ENCODE measurements around the gene SLF2. TPM values are rescaled to one million over a fixed set of nuclear protein-coding genes. Genes with fewer than 3 reads are reported as not detected.

Gene SLF2
- total RNA-seq, 2 experiments from 2014 or later = 30.2 to 30.5 TPM

DNA sequence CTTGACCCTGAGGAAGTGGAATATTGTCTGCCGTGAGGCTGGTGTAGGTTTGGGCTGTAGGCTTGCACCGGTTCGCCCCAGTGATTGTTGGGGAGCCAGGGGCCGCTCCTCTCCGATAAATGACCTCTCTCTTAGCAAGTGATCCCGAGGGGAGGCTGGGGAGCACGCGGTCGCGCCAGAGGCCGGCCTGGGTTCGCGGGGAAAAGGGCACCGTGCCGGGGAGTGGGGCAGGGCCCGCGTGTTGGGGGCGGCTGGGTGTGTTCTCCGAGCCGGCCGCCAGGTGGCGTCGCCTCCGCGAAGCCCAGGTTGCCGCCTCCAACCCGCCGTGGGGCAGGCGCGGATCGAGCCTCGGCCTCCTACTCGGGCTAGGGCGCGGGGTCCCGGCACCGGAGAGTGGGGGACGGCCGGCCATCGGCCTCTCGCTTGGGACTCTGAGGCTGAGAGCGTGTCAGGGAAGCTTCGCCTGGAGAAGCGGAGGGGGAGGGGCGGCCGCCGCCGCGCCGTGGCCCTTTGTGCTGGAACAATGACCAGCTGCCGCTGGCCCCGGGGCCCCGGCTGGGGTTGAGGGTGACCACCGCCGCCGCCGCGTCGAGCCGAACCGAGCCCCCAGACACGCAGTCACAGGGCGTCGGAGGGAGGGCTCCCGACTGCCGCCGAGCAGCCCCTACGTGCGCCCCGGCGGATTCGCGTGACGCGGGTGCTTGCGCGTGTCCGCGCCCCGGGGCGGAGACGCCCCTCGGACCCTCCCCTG lies 86.4 kb downstream of the SLF2 start:
- peak; percentile 86 for DNase-seq
- H3K27me3 Mint-ChIP-seq = no peaks in the 10 kb centered on the region
- peaks cover 18% of the 10 kb centered on the region for H3K4me1 Mint-ChIP-seq
- H3K9me3 Mint-ChIP-seq = no peaks in the 10 kb centered on the region
- H3K27ac Mint-ChIP-seq = peak overlapping the region; percentile 87
- peaks cover 8% of the 10 kb centered on the region for H3K36me3 Mint-ChIP-seq
- peak overlapping the region; percentile 82 for H3K4me3 Mint-ChIP-seq

DNA sequence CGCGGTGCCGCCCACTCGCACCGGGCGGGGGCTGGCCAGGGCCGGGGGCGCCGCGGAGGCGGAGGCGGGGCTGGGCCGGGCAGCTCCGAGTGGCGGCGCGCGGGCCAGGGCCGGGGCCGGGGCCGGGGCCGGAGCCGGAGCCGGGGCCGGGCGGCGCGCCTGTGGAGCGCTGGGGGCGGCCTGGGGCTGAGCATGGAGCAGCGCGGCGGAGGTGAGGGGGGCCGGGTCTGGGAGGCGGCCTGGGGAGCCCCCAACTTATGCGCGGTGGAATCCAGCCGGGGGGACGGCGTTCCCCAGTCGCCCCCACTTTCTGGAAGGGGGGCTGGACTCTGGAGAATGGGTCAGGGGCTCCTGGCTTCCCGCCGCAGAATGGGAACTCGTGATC lies 87.0 kb downstream of the SLF2 start, which contains the start of gene LZTS2:
LZTS2 (plus strand) TSS at position 67 of the 385 bp plus-strand sequence. CDS start 2,731 bp downstream, outside the sequence.
- Mint-ChIP-seq H3K36me3 (peaks cover 5% of the 10 kb centered on the region), H3K4me3 (peak within 1 kb of the TSS; percentile 82), H3K27me3 (no peaks in the 10 kb centered on the region), H3K9me3 (no peaks in the 10 kb centered on the region), H3K4me1 (peaks cover 18% of the 10 kb centered on the region), H3K27ac (peak within 1 kb of the TSS; percentile 87)
- DNase-seq = no peak

DNA sequence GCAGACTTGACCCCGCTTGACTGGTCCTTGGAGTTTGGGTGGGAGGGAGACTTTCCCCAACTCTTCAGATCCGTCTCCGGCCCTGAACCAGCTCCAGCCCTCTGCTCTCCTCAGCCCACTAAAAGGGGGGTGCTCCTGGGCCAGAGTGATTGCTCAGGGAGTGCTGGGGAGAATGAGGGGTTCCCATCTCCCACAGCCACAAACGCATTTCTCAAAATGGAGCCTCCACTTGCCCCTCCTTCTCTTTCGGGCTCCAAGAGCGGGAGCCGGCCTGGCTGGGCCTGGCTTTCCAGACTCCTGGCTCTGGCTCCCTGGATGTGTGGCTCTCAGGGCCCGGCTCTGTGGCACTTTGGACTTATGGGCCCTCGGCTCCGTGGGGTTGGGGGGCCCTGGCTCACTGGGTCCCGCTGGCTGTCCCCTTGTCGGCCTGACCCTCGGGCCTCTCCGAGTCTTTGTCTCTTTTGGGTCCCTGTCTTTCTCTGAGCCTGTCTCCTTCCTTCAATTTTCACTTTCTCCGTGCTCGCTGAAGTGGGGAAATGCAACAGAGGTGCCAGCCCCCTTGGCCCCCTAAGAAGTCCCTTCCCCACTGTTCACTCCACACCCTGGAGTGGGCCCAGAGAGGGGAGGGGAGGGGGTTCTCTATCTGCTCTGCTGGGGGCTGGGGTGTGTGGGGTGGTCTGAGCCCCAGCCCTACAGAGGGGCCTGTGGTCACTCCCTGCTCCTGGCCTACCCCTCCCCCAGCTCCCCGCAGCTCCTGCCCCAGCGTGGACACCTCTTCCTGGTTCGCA lies 87.6 kb downstream of the SLF2 start:
- peaks cover 2% of the 10 kb centered on the region for H3K36me3 Mint-ChIP-seq

DNA sequence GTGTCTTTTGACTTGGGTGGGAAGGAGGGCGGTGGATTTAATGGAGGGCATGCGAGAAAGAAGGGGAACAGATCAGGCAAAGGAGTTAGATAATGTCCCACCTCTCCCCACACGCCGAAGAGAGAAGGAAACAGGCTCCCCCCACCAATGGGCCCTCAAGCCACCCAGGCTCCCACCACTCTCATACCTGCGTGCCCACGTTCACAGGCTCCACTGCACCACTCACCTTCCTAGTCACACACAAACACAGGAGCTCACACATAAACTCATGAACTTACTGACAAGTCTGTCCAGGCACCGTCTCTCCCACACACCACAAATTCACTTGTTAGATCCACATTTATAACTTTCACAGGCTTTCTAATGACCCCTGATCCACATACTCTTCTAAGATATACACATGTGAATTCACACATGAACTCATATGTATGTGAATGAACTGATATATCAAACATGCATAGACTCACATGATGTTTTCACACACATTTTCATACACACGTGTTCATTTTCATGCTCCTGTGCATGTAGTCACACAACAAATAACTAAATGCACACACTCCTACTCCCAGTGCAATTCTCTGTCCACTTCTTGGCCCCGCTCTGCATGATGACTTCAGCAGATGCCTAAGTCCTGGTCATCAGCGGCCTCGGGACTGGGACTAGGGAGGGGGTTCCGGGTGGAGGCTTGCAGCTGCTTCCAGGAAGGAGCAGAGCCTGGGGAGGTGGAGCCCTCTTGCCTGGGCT lies 88.3 kb downstream of the SLF2 start:
- Mint-ChIP-seq H3K27me3 (no peaks in the 10 kb centered on the region), H3K4me1 (peaks cover 16% of the 10 kb centered on the region), H3K4me3 (peak overlapping the region; percentile 14), H3K9me3 (no peaks in the 10 kb centered on the region), H3K27ac (no peak overlapping the region), H3K36me3 (no peaks in the 10 kb centered on the region)
- no peak for DNase-seq

More for the DNA sequence above, 87.6 kb downstream of the SLF2 start:
- no peaks in the 10 kb centered on the region for H3K27me3 Mint-ChIP-seq
- no peaks in the 10 kb centered on the region for H3K9me3 Mint-ChIP-seq
- peaks cover 18% of the 10 kb centered on the region for H3K4me1 Mint-ChIP-seq
- no peak for DNase-seq
- peak overlapping the region; percentile 72 for H3K4me3 Mint-ChIP-seq
- no peak overlapping the region for H3K27ac Mint-ChIP-seq

DNA sequence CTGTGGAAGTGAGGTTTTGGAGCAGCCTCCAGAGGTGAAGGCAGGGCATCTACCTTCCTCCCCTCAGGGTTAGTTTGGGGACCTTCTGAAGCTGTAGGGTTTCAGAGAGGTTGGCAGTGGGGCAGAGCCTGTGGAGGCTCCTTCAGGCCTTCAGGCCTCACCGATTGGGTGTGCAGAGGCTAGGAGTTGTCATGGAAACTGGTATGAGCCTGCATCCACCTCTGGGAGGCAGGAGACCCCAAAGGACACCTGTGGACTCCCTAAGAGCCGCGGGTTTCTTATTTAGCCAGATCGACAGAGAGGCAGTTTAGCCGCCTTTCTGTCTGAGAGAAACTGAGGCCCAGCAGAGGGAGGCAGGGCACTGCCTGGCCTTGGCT lies 88.9 kb downstream of the SLF2 start:
- peaks cover 10% of the 10 kb centered on the region for H3K4me1 Mint-ChIP-seq
- H3K36me3 Mint-ChIP-seq = no peaks in the 10 kb centered on the region
- DNase-seq = no peak
- no peaks in the 10 kb centered on the region for H3K27me3 Mint-ChIP-seq
- H3K9me3 Mint-ChIP-seq = no peaks in the 10 kb centered on the region
- H3K27ac Mint-ChIP-seq = no peak overlapping the region
- no peak overlapping the region for H3K4me3 Mint-ChIP-seq

DNA sequence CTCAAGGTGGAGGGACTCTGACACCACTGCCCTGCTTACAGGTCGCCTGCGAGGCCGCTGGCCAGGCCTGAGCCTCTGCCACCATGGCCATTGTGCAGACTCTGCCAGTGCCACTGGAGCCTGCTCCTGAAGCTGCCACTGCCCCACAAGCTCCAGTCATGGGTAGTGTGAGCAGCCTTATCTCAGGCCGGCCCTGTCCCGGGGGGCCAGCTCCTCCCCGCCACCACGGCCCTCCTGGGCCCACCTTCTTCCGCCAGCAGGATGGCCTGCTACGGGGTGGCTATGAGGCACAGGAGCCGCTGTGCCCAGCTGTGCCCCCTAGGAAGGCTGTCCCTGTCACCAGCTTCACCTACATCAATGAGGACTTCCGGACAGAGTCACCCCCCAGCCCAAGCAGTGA lies 89.7 kb downstream of the SLF2 start:
- Mint-ChIP-seq H3K36me3 (no peaks in the 10 kb centered on the region), H3K27me3 (no peaks in the 10 kb centered on the region), H3K9me3 (no peaks in the 10 kb centered on the region), H3K4me3 (no peak overlapping the region), H3K4me1 (peaks cover 10% of the 10 kb centered on the region), H3K27ac (no peak overlapping the region)
- DNase-seq = no peak

DNA sequence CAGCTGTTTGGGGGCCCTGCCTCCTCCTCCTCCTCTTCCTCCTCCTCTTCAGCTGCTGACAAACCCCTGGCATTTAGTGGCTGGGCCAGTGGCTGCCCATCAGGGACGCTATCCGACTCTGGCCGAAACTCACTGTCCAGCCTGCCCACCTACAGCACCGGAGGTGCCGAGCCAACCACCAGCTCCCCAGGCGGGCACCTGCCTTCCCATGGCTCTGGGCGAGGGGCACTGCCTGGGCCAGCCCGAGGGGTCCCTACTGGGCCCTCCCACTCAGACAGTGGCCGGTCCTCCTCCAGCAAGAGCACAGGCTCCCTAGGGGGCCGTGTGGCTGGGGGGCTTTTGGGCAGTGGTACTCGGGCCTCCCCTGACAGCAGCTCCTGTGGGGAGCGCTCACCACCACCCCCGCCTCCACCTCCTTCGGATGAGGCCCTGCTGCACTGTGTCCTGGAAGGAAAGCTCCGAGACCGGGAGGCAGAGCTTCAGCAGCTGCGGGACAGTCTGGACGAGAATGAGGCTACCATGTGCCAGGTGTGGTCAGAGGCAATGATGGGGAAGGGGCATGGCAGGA lies 91.0 kb downstream of the SLF2 start:
- H3K4me1 Mint-ChIP-seq = peaks cover 4% of the 10 kb centered on the region
- DNase-seq = no peak
- H3K36me3 Mint-ChIP-seq = no peaks in the 10 kb centered on the region
- no peak overlapping the region for H3K4me3 Mint-ChIP-seq
- no peak overlapping the region for H3K27ac Mint-ChIP-seq
- H3K9me3 Mint-ChIP-seq = no peaks in the 10 kb centered on the region
- H3K27me3 Mint-ChIP-seq = no peaks in the 10 kb centered on the region

DNA sequence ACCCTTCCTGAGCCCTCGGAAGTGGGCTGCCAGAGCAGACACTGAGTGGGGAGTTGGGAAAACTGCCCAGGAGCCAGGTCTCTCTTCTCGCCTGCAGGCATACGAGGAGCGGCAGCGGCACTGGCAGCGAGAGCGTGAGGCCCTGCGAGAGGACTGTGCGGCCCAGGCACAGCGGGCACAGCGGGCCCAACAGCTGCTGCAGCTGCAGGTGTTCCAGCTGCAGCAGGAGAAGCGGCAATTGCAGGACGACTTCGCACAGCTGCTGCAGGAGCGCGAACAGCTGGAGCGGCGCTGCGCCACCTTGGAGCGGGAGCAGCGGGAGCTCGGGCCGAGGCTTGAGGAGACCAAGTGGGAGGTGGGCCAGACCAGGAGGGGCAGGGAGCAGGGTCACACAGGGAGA lies 92.6 kb downstream of the SLF2 start:
- Mint-ChIP-seq H3K4me3 (no peak overlapping the region), H3K9me3 (no peaks in the 10 kb centered on the region), H3K36me3 (no peaks in the 10 kb centered on the region), H3K4me1 (peaks cover 3% of the 10 kb centered on the region), H3K27ac (no peak overlapping the region), H3K27me3 (no peaks in the 10 kb centered on the region)
- no peak for DNase-seq

DNA sequence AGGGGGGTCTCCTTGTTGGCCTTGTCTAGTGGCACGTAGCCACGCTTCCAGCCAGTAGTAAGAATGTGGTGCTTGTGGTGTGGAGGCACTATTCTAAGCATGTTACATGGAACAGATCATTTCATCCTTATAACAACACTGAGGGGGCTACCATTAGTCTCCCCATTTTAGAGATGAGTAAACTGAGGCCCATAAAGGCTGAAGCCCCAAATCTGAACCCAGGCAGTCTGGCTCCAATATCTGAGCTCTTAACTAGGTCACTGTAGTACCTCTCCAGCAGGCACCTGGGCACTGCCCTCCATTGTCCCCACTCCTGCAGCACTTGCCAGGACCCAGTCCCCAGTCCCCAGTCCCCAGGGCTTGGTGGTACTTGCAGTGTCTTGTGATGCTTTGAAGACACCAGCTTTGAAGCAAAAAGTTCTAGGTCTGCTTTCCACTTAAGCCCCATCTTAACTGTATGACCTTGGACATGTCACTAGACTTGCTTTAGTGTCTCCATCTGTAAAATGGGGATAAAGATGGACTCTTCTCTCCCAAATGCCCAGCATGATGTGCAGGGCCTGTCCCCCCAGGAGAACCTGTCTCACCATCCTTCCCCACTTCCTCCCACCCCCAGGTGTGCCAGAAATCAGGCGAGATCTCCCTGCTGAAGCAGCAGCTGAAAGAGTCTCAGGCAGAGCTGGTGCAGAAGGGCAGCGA lies 93.3 kb downstream of the SLF2 start:
- Mint-ChIP-seq H3K4me3 (no peak overlapping the region), H3K27me3 (no peaks in the 10 kb centered on the region), H3K27ac (no peak overlapping the region)

DNA sequence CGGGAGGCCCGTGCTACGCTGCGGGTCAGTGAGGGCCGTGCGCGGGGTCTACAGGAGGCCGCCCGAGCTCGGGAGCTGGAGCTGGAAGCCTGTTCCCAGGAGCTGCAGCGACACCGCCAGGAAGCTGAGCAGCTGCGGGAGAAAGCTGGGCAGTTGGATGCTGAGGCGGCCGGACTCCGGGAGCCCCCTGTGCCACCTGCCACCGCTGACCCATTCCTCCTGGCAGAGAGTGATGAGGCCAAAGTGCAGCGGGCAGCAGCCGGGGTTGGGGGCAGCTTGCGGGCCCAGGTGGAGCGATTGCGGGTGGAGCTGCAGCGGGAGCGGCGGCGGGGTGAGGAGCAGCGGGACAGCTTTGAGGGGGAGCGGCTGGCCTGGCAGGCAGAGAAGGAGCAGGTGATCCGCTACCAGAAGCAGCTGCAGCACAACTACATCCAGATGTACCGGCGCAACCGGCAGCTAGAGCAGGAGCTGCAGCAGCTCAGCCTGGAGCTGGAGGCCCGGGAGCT lies 93.9 kb downstream of the SLF2 start:
- H3K4me3 Mint-ChIP-seq = no peak overlapping the region
- no peak for DNase-seq

More for the DNA sequence above, 93.3 kb downstream of the SLF2 start:
- DNase-seq = no peak
- H3K36me3 Mint-ChIP-seq = no peaks in the 10 kb centered on the region
- H3K4me1 Mint-ChIP-seq = peaks cover 2% of the 10 kb centered on the region
- no peaks in the 10 kb centered on the region for H3K9me3 Mint-ChIP-seq

DNA sequence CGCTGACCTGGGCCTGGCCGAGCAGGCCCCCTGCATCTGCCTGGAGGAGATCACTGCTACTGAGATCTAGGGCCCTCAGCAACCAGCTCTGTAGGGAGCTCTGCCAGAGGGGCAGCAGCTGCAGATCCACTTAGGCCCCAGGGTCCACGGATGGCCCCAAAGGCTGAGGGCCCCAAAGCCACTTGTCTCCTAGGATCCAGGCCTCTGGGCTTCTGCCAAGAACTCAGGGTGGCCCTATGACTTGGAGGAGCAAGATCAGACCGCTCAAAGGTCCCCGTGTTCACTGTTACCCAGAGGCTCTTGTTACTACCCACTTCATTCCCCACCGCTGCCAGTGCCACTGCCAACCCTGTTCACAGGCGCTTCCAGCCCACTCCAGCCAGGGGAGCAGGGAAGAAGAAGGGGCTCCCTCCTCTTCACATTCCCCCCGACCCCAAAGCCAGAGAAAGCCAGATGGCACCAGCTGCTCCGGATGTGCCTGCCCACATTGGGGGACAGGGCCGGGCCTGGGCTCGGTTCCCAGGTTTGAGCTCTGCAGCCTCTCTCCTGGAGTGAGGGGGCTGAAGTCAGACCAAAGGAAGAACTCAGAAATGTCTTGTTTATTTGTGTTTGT lies 94.4 kb downstream of the SLF2 start:
- no peak for DNase-seq
- Mint-ChIP-seq H3K4me1 (no peaks in the 10 kb centered on the region), H3K27ac (no peak overlapping the region), H3K9me3 (no peaks in the 10 kb centered on the region), H3K36me3 (no peaks in the 10 kb centered on the region), H3K27me3 (no peaks in the 10 kb centered on the region), H3K4me3 (no peak overlapping the region)

More for the DNA sequence above, 93.9 kb downstream of the SLF2 start:
- Mint-ChIP-seq H3K4me1 (no peaks in the 10 kb centered on the region), H3K27me3 (no peaks in the 10 kb centered on the region), H3K27ac (no peak overlapping the region), H3K36me3 (no peaks in the 10 kb centered on the region), H3K9me3 (no peaks in the 10 kb centered on the region)

DNA sequence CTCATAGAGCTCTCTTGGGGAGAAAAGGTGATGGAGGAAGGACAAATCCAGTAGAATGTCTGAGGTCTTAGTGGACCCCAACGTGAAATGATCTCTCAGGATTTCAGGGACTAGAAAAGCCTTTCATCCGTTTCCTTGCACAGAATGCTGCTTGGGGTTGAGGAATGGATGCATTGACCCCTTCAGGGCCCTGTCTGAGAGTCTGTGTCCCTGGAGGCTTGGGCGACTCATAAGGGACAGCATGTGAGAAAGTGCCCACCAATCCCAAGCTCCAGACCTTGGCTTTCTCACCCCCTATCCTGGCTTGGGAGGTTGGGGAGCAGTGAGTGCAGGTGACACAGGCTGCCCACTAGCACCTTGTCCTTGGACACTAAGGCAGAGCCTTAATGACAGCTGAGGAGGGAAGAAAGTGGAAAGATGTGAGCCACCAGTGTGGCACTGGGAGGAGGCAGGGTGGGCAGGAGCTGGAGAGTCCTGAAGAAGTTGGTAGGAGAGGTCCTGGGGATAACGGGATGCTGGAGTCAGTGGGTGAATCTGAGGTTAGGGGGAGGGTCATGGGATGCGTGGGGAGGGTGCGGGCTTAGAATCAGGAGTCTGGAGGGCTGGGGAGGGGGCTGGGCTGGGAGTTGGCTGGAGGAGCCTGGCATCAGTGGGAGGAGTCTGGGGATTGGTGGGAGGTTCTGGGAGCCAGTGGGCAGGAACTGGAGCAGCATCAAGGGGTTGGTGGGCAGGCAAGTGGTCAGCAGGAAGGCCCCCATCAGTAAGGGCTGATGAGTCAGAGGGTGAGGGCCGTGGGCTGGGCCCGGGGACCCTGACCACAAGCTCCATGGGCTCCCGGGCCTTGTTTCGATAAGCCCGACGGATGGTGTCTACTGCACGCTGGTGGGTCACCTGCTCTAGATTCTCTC lies 95.4 kb downstream of the SLF2 start:
- H3K9me3 Mint-ChIP-seq = no peaks in the 10 kb centered on the region
- peaks cover 2% of the 10 kb centered on the region for H3K27me3 Mint-ChIP-seq
- no peaks in the 10 kb centered on the region for H3K36me3 Mint-ChIP-seq

DNA sequence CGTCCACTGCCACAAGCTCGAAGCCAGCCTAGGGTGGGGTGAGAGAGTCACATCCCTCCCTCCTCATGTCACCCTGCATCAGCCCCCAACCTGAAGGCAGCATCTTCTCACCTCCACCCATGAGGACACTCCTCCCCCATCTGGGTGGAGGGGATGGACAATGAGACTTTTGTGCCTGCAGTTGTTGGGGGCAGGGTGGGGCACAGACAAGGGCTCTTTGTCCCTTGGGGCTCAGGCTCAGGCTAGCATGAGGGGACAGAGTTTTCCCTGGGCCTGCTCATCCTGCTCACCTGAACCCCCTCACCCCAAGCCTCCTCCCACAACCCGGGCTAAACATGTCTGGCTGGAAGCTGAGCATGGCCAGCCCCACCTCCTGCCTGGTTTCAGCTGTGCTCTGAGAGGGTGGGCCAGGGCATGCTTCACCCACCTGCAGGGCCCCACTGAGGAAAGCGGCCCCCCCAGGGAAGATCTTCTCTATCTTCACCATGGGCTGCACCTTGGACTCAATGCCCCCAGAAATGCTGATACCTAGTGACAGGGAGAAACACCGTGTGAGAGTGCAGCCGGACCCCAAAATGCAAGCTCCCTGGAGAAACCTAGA lies 96.2 kb downstream of the SLF2 start:
- no peaks in the 10 kb centered on the region for H3K36me3 Mint-ChIP-seq
- H3K4me1 Mint-ChIP-seq = peaks cover 10% of the 10 kb centered on the region
- no peaks in the 10 kb centered on the region for H3K9me3 Mint-ChIP-seq
- no peak overlapping the region for H3K27ac Mint-ChIP-seq
- H3K4me3 Mint-ChIP-seq = no peak overlapping the region
- peaks cover 6% of the 10 kb centered on the region for H3K27me3 Mint-ChIP-seq
- DNase-seq = no peak

More for the DNA sequence above, 95.4 kb downstream of the SLF2 start:
- no peak overlapping the region for H3K27ac Mint-ChIP-seq
- DNase-seq = no peak
- no peak overlapping the region for H3K4me3 Mint-ChIP-seq
- peaks cover 5% of the 10 kb centered on the region for H3K4me1 Mint-ChIP-seq

All from activated naive CD8-positive, alpha-beta T cell treated with anti-CD3 and anti-CD28 coated beads for 36 hours (primary cell).